Activated T-cell treated with anti-CD3 and anti-CD28 coated beads, Interleukin-2, amount 50 U/mL, for 72 hours (primary cell): ENCODE results near the gene MYL4. TPM values are rescaled to one million over a fixed set of nuclear protein-coding genes. Genes with fewer than 3 reads are reported as not detected.
"Not testable (repeated sequence)": the region's sequence is repeated elsewhere in the genome, so short reads cannot be mapped to it uniquely, and the experiment has no call there.

Source experiments
- ATAC-seq, 2 donors: fragments of 150-1000 bp; cut with Tn5 transposase; replicated peaks in 1 of 2; 2 replicates each; pipeline ENCODE4 v1.10.0; 2021; ENCODE audit warnings: moderate library complexity in 2 of 2, mild to moderate bottlenecking in 1 of 2
- DNase-seq, 2 donors: peaks; one replicate each; pipeline ENCODE4 v3.0.0; 2021 to 2022; ENCODE audit warnings: mixed read lengths in 1 of 2
- H3K27ac Mint-ChIP-seq: one replicate; pipeline ENCODE4 v1.8.0; 2022; ENCODE audit warnings: mild to moderate bottlenecking, moderate library complexity, mixed read lengths
- H3K27me3 Mint-ChIP-seq: one replicate; pipeline ENCODE4 v1.8.0; 2022; ENCODE audit warnings: low read depth, mixed read lengths
- H3K36me3 Mint-ChIP-seq, 2 donors: one replicate each; pipeline ENCODE4 v1.8.0; 2022; ENCODE audit warnings: mixed read lengths in 2 of 2, mild to moderate bottlenecking in 1 of 2; ENCODE audit not compliant: insufficient read depth in 2 of 2
- H3K4me1 Mint-ChIP-seq: one replicate; pipeline ENCODE4 v1.8.0; 2022; ENCODE audit warnings: low read depth, mixed read lengths
- H3K4me3 Mint-ChIP-seq, 2 donors: one replicate each; pipeline ENCODE4 v1.8.0; 2022; ENCODE audit warnings: mild to moderate bottlenecking in 2 of 2, mixed read lengths in 2 of 2, moderate library complexity in 2 of 2
- H3K9me3 Mint-ChIP-seq, 2 donors: one replicate each; pipeline ENCODE4 v1.8.0; 2022; ENCODE audit warnings: mixed read lengths in 2 of 2
- total RNA-seq, 2 donors: library from RNA; stranded (reverse); gene quantifications; one replicate each; pipeline ENCODE4 v1.2.3, GENCODE V29; 2022

Gene MYL4
- total RNA-seq, 2 donors from 2014 or later, result not detected

DNA sequence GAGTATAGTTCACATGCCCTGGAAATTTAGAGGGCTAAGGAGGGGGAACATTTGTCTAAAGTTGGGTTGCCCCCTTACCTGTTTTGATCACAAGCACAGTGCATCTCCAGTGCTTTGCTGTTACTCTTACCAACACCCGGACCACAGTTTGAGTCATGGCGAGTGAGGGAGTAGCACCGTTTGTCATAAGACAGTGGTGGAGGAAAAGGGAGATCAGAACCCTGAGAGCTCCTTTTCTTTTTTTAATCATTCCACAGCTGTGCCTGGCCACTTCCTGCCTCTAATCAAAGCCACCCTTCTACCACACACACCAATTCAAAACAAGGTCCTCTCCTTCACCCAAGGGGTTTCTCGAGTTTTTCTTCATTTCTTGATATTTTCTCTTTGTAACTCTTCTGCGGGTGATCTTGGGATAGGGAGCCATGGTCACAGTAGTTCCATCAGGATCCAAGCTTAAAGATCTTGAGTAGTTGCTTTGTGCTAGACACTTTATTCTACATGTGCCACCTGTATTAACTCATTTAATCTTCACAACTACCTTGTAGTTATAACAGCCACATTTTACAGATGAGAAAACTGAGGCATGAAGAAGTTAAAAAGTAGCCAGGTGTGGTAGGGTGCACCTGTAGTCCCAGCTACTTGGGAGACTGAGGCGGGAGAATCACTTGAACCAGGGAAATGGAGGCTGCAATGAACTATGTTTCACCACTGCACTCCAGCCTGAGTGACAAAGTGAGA is 5.0 kb upstream of the MYL4 start:
- DNase-seq (peak; percentile 72 to 79), ATAC-seq (peak; percentile 84)
- Mint-ChIP-seq H3K4me1 (peaks cover 52% of the 10 kb centered on the region), H3K4me3 (peak overlapping the region; percentile 72 to 79), H3K9me3 (no peaks in the 10 kb centered on the region), H3K36me3 (no peaks in the 10 kb centered on the region), H3K27ac (peak overlapping the region; percentile 75), H3K27me3 (no peaks in the 10 kb centered on the region)

DNA sequence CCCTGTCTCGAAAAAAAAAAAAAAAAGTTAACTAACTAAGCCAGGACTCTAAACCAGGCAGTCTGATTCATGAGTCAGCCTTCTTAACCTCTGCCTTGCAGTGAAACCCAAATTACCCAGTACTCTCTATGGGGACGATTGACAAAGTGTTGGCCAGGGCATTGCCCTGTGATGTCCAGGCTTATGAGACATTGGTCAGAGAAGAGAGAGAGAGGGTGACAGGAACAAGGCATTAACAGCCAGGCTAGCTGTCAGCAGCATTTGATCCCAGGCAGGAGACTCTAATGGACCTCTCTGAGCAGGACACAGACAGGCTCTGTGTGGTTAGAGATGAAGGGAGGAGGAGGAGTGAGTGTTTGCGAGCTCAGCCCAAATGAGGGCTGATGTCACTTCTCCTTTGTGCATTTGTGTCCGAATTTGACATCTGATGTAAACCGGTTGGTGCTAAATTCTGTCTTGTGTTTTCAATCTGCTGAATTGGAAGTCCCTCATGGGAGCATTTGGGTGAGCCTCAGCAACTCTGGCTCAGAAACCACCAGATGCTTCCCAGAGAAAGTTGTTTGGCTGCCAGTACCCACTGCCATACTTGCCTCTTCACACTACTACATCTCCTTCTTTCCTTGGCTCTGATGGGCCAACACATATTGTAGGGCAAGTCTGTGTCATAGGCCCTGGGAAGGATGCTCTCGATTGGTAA is 4.3 kb upstream of the MYL4 start:
- H3K9me3 Mint-ChIP-seq, result no peaks in the 10 kb centered on the region
- H3K36me3 Mint-ChIP-seq, result no peaks in the 10 kb centered on the region
- DNase-seq (peak; percentile 44 to 47), ATAC-seq (peak; percentile 78 to 80)
- peak overlapping the region; percentile 72 to 79 for H3K4me3 Mint-ChIP-seq
- peaks cover 50% of the 10 kb centered on the region for H3K4me1 Mint-ChIP-seq
- no peaks in the 10 kb centered on the region for H3K27me3 Mint-ChIP-seq
- H3K27ac Mint-ChIP-seq, result peak overlapping the region; percentile 75

DNA sequence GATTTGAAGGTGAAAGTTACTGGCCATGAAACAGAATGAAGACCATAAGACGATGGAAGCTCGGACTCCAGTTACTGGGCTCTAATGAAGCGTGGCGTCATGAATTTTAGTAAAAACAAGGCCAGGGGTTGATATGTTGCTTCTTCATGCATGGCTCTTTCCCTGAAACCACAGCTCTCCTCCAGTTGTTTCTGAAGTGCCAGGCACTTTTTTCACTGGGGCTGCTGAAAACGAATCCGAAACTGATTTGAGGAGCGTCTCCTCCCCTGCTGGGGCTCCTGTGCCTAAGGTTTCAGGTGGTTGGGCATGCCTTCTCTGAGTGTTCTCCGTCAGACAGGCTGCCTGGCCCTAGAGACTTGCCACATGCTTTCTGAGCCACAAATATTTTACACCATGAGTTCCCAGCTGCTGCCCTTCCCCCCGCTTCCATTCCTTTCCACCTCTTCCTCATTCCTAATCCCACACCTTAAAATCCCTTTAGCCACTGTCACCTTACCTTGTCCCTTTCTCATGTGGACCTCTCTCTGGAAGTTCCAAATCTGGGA is 3.7 kb upstream of the MYL4 start:
- no peaks in the 10 kb centered on the region for H3K9me3 Mint-ChIP-seq
- H3K36me3 Mint-ChIP-seq, result no peaks in the 10 kb centered on the region
- peaks cover 44% of the 10 kb centered on the region for H3K4me1 Mint-ChIP-seq
- peak overlapping the region; percentile 75 for H3K27ac Mint-ChIP-seq
- H3K27me3 Mint-ChIP-seq, result no peaks in the 10 kb centered on the region
- peak overlapping the region; percentile 72 to 79 for H3K4me3 Mint-ChIP-seq
- ATAC-seq (peak; percentile 53 to 58), DNase-seq (peak; percentile 65 to 74)

DNA sequence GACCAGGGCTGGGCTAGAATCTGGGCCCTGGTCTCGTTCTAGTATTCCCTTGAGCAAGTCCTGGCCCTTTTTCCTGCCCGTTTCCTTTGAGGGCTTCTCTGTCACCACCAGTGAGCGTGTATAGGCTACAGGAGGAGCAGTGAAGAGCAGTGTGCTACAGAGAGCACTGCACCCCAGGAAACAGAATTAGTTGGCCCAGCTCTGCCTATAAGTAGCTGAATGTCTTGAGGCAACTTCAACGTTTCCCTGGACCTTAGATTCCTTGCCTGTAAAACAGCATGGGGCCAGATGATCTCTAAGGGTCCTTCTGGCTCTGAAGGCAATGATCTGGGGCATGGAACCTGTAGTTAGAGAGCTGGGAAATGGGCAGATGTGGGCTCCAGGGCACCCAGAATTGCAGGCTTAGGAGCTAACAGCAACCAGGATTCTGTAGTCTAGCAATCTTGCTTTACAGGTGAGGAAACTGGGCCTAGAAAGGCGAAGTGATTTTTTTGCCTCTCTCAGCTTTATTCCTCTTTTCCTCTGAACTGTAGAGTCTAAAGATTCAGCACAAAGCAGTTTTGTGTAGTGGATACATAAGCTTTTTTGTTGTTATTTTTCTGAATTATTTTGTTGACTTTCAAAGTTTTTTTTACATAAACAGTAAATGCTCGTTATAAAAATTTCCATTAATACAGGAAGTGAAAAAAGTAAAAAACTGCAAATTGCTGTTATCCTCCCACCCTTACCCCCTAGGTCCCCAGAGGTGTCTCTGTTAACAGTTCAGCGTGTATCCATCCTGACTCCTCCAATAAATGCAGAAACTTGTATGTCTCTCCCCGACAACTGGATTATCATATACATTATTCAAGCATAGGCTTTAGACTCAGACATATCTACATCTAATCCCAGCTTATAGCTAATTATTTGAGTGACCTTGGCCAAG is 1.7 kb upstream of the MYL4 start:
- H3K4me3 Mint-ChIP-seq, result no peak overlapping the region
- no peaks in the 10 kb centered on the region for H3K36me3 Mint-ChIP-seq
- ATAC-seq (no peak), DNase-seq (no peak)
- H3K27me3 Mint-ChIP-seq, result no peaks in the 10 kb centered on the region
- no peaks in the 10 kb centered on the region for H3K9me3 Mint-ChIP-seq
- H3K4me1 Mint-ChIP-seq, result peaks cover 37% of the 10 kb centered on the region
- no peak overlapping the region for H3K27ac Mint-ChIP-seq

DNA sequence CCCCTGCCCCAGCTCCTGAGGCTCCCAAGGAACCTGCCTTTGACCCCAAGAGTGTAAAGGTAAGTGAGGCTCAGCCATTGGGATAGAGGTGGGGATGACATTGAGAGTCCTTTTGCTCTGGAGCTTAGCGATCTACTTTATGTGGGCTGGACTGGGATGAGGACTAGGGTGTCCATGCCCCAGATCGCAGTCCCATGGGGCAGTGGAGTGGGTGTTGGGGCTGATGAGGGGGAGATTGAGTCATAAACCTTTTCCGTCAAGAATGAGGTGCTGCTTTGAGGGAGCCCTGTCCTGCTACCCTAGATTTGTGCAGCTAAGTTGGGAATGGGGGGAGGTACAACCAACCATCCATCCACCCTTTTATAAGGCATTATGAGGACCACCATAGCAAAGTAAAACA is 351 bp downstream of the MYL4 start:
- ATAC-seq (no peak), DNase-seq (no peak)
- Mint-ChIP-seq H3K9me3 (no peaks in the 10 kb centered on the region), H3K36me3 (no peaks in the 10 kb centered on the region), H3K4me3 (no peak overlapping the region), H3K4me1 (peaks cover 25% of the 10 kb centered on the region), H3K27me3 (no peaks in the 10 kb centered on the region), H3K27ac (no peak overlapping the region)

DNA sequence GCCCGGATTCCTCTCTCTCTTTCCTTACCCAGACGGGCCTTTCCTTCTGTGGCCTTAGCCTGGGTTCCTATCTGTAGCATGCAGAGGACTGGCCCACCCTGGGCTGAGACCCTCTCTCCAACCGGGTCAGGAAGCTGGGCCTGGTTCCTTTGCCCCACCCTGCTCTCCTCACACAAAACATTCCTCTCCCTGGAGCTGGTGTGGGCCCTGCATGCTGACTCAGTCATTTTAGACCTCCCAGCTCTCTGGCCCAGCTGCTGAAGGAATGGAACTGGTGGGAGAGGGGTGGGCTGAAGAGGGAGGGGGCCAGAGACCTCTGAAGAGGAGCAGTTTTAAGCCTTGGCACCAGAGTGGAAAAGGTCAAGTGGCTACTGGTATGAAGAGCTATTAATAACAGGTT is 957 bp downstream of the MYL4 start:
- Mint-ChIP-seq H3K9me3 (no peaks in the 10 kb centered on the region), H3K27me3 (no peaks in the 10 kb centered on the region), H3K27ac (no peak overlapping the region), H3K36me3 (no peaks in the 10 kb centered on the region), H3K4me1 (peaks cover 19% of the 10 kb centered on the region), H3K4me3 (no peak overlapping the region)
- ATAC-seq, result no peak
- no peak for DNase-seq

DNA sequence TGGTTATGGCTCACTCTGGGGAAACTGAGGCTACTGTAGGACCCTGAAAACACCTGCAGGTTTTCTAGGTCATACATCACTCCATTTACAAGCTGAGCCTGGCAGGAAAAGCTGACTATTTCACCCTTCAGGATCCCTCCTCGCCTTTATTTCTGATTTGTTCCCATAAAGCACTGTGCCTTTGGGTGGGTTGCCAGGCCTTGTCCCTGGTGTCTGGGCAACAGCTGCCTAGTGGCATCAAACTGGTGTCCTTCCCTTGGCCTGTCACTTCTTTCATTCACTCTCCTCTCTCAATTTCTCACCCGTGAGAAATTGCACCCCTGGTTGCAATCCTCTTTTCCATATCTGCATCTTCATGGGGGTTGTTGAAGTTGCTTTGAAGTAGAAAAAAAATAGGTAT is 1.6 kb downstream of the MYL4 start:
- Mint-ChIP-seq H3K4me3 (no peak overlapping the region), H3K27me3 (no peaks in the 10 kb centered on the region), H3K36me3 (no peaks in the 10 kb centered on the region), H3K9me3 (no peaks in the 10 kb centered on the region), H3K27ac (no peak overlapping the region), H3K4me1 (peaks cover 12% of the 10 kb centered on the region)
- ATAC-seq, result no peak
- no peak for DNase-seq

DNA sequence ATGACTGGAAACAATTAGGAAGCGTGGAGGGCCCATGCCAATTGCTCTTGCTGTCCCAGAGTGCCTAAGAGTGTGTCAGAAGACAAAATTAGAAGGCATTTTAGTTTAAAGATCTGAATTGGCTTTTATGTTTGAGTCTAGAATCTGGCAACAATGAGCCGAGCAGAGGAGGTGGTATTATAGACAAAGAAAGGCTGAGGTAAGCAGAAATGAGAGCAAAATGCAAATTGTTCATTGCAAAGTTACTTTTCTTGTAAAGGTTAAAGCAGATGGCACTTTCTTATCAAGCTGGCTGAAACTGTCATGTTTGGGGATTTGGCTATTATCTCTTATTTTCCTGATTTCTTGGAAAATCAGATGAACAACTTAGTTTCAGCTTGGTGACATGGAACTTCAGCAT is 3.3 kb downstream of the MYL4 start:
- DNase-seq, result no peak
- no peak overlapping the region for H3K4me3 Mint-ChIP-seq
- no peak for ATAC-seq
- H3K36me3 Mint-ChIP-seq, result no peaks in the 10 kb centered on the region
- H3K27me3 Mint-ChIP-seq, result no peaks in the 10 kb centered on the region
- no peak overlapping the region for H3K27ac Mint-ChIP-seq
- no peaks in the 10 kb centered on the region for H3K9me3 Mint-ChIP-seq
- no peaks in the 10 kb centered on the region for H3K4me1 Mint-ChIP-seq

DNA sequence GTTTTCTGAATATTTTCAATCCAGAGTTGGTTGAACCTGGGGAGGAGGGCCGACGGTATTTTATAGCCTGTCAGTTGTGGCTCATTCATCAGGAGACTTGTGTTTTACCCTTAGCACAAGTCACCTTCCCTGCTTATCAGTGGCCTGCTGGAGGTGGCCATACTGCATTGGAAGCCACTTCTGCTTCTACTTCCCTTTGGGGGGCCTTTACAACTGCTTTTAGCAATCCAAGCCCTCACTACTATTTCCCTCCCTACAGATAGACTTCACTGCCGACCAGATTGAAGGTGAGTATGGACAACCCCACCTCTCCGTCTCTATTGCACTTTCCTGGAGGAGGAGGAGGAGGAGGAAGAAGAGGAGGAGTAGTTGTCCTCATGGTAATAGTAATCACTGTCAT is 4.4 kb downstream of the MYL4 start:
- Mint-ChIP-seq H3K36me3 (no peaks in the 10 kb centered on the region), H3K9me3 (no peaks in the 10 kb centered on the region), H3K27me3 (no peaks in the 10 kb centered on the region), H3K4me3 (no peak overlapping the region), H3K4me1 (peaks cover 8% of the 10 kb centered on the region), H3K27ac (no peak overlapping the region)
- DNase-seq (no peak), ATAC-seq (no peak)

DNA sequence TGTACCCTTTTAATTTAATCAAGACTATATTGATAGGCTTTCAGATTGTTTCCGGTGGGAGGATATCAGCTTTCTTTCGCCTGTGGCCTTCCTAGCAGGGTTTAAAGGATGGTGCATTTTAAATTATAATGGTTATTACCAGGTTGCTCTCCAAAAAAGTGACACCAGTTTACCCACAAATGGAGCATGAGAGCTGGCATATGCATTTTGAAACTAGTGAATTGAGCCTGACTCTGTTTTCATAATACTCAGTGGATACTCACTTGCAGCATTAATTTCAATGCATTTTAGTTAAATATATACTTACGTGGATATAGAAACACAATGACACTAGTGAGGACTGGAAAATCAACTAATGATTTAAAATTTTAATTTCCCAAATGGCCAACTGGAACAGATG is 5.8 kb downstream of the MYL4 start:
- no peak overlapping the region for H3K27ac Mint-ChIP-seq
- no peak for DNase-seq
- H3K4me1 Mint-ChIP-seq, result peaks cover 22% of the 10 kb centered on the region
- H3K27me3 Mint-ChIP-seq, result no peaks in the 10 kb centered on the region
- H3K9me3 Mint-ChIP-seq, result no peaks in the 10 kb centered on the region
- ATAC-seq, result no peak
- no peaks in the 10 kb centered on the region for H3K36me3 Mint-ChIP-seq
- no peak overlapping the region for H3K4me3 Mint-ChIP-seq

DNA sequence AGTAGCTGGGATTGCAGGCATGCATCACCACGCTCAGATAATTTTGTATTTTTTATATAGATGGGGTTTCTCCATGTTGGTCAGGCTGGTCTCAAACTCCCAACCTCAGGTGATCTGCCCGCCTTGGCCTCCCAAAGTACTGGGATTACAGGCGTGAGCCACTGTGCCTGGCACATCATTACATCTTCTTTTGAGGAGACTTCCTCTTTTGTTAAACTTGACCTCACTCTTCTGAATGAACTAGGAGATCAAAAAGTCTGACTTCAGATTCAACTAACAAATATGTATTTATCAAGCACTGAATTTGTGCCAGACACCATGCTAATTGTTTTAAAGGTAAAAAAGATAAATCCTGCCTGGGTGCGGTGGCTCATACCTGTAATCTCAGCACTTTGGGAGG is 7.7 kb downstream of the MYL4 start:
- peak overlapping the region; percentile 34 for H3K27ac Mint-ChIP-seq
- peaks cover 38% of the 10 kb centered on the region for H3K4me1 Mint-ChIP-seq
- ATAC-seq, result not testable (repeated sequence)

DNA sequence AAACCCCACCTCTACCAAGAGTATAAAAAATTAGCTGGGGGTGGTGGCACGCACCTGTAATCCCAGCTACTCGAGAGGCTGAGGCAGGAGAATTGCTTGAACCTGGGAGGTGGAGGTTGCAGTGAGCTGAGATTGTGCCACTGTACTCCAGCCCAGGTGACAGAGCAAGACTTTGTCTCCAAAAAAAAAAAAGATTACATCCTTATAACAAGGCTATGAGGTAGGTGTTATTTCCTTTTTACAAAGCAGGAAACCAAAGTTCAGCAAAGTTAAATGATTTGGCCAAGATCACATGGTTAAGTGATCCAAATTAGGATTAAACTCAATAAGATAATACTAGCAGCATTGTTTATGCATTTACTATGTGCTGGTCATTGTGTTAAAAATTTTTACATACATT is 8.1 kb downstream of the MYL4 start:
- peak; percentile 33 to 57 for ATAC-seq
- not testable (repeated sequence) for H3K4me3 Mint-ChIP-seq, H3K27ac Mint-ChIP-seq, H3K9me3 Mint-ChIP-seq, H3K36me3 Mint-ChIP-seq, DNase-seq, H3K27me3 Mint-ChIP-seq
- H3K4me1 Mint-ChIP-seq, result peaks cover 38% of the 10 kb centered on the region

More for the DNA sequence above, 7.7 kb downstream of the MYL4 start:
- not testable (repeated sequence) for H3K9me3 Mint-ChIP-seq, H3K4me3 Mint-ChIP-seq, DNase-seq, H3K27me3 Mint-ChIP-seq, H3K36me3 Mint-ChIP-seq
